HTERT RPE-1 (cell line): ENCODE results near the gene PPP1R27.

Source experiments
- in situ Hi-C: fragments of 300-500 bp; cut with MboI; formaldehyde crosslinking; loops from 4 replicates; pipeline ENCODE4 v1.14.3; 2020; ENCODE audit warnings: low sequenced_read_pairs

The PPP1R27 gene

DNA sequence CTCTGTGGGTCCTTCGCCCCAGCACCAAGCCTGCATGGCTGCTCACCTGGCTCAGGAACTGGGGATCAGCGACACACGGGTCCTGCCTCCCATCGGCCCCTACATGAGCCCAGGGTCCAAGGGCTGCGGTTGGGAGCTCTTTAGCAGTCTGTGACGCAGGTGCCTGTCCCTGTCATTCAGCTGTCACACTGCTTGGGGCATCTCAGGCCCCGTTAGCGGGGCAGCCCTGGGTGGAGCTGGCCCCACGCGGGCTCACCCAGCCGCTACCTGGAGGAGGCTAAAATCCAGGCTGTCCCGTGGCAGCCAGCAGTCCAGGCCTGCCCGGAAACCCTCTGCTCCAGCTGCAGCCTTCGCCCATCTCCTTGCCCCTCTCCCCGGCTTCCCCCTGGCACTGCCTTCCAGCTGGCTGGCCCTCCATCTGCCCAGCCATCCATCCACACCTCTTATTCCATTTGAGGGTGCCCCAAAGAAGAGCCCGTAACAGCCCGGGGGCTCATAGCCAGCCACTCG lies 27.6 kb downstream of the PPP1R27 start:
- in situ Hi-C loops = no loop called here

DNA sequence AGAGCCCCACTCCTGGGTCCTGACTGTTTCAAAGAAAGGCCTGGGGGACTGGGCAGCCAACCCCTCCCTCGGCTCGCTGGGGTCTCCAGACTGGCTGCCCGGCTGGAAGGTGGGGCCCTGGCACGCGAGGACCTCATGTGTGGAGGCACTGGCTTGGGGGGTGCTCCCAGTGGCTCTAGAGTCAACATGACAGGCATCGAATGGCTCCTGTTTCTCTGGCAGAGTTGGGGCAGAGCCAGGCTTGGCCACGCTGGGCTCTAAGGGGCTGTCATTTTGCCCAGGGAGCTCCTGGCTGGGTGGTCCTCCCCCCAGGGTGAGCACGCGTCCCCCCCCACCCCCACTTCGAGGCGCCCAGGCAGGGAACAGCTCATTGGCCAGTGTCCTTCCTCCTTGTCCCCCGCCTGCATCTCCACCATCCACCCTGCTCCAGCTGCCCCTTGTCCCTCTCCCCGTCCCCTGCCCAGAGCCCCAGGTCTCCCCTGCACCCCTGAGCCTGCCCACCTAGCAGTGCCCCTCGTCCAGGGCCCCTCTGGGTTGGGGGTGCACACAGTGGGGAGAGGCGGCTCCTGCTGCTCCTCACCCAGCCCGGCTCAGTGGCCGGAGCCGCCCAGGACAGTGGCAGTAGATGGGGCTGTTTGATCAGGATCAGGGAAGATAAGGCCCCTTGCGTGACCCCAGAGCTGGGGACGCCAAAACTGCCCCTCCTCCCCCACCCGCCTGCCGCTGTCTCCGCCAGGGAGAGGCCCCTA lies 28.2 kb downstream of the PPP1R27 start:
- in situ Hi-C loops = no loop called here

DNA sequence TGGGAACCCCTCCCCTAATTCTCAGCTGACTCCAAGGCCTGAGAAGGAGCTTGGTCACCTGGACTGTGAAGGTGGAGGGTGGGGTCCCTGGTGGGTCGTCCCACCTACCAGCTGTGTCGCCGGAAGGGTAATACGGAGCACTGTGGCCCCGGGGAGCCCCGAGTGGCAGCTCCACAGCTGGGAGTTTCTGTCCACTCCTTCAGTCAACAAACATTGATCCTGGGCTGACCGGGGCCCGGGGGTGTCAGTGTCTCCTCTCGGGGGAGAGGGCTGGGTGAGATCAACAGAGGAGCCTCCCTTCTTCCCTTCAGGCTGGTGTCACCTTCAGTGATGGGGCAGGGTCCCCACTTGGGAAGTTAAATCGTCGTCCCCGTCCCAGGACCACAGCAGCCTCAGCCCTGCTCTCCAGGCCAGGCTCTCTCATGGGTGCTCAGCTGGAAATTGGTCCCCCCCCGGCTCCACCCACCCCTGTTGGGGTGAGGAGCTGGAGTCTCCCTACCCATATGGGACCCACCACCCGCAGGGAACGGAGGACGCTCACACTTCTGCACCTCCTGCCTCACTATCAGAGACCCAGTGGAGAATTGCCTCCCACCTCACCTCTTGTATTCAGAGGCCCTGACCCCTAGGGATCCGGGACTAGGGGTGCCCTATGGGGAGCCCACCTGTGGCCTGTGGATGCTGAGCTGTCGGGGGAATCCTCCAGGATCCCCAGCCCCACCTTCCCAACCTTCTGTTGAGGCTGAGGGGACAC lies 29.0 kb downstream of the PPP1R27 start:
- in situ Hi-C loops = no loop called here

DNA sequence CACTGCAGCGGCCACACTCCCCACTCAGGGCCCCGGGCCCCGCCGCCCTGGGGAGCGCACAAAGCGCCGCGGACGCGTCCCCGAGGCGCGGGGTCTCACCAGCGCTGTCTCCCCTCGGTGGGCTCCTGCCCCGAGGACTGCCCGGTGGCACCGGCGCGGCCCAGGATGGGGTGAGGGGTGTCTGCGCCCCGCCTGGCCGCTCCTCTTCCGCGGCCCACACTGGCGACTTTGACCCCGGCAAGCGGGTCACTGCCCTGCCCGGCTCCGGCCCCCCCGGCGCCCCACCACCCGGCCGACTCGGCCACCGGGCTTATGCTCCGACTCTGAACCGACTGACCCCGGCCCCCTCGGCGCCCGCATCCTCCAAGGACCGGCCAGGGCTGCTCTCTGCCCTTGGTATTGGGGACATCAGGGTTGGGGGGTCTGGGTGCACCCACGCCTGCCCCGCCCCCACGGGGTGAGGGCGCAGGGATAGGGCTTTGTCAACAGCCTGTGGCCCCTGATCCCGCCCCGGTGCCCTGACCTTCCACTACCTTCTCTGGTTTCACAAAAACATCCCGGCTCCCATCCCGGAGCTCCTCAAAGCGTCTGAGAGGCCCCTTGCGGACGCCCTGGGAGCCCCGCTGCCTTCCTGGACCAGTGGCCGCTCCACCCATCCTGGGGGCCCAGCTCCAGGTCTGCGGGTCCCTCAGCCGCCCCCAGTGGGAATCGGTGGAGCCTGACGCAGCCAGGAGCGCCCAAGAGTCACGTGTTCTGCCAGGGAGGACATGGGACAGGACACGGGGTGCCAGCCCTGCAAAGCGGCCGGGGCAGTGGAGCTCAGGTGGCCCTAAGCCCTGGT lies 30.1 kb downstream of the PPP1R27 start:
- in situ Hi-C loops = no loop called here

DNA sequence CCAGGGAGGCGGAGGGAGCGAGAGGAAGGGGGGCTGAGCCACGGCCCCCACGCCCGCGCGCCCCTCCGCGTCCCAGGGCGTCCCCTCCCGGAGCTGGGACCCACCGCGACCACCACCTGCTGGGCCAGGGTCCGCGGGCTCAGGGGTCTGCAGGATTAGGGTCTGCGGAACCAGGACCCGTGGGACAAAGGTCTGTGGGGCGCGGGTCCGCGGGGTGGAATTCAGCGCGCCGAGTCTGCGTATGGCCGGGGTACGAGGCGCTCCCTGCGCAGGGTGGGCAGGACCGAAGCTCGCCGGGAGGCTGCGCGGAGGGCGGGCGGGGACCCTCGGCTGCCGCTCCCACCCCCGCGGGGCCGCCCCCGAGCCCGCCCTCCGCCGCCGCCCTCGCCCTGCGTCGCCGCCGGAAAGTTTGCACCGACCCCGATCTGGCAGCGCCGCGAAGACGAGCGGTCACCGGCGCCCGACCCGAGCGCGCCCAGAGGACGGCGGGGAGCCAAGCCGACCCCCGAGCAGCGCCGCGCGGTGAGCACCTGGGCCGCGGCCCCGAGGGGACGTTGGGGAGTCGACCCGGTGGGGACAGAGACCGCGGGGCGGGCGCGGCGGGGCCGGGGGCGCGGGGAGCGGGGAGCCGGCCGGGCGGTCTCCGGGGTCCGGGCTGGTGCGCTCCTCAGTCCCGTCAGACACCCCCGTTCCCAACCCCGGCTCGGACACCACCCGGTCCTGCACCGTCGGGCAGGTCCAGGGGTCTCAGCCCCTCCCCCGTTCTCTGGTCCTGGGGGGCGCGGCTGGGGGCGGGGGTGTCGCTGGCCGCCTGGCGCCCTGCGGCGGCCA lies 30.9 kb downstream of the PPP1R27 start, which contains the start of gene GCGR:
Gene GCGR (plus strand): TSS at position 423 of the 831 bp plus-strand sequence. CDS start 4,869 bp downstream, outside the sequence.
- in situ Hi-C loops = no loop called here

DNA sequence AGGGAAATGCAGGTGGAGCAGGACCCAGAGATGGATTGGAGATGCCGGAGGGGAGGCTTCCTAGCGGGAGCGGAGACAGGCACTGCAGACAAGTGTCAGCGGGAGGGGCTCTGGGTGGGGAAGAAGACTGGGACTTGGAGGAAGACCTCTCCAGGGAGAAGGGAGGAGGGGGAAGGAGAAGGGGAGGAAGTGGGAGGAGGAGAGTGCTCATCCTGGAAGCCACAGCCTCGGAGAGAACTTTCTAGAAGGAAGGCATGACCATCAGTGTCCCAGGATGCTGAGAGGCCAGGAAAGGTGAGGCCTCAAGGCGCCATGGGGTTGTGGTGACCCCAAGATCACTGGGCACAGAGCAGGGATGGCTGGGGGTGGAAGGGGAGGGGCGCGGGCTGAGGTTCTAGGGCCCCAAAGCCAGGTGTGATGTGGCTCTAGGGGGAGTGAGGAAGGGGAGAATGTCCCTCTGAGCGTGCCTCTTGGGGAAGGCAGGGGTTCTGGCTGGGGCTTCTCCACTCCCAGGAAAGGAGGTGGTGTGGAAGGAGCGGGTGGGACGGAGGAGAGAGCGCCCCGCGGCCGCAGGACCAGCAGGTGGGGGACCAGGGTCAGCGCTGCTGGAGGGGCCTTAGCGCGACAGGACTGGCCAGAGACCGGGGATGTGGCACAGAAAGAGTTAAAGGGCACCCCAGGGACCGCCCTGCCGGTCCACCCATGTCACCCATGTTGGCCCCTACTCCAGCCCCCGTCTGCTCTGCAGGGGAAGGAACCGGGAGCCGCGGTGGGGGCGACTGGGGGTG lies 31.8 kb downstream of the PPP1R27 start:
- in situ Hi-C loops = no loop called here

DNA sequence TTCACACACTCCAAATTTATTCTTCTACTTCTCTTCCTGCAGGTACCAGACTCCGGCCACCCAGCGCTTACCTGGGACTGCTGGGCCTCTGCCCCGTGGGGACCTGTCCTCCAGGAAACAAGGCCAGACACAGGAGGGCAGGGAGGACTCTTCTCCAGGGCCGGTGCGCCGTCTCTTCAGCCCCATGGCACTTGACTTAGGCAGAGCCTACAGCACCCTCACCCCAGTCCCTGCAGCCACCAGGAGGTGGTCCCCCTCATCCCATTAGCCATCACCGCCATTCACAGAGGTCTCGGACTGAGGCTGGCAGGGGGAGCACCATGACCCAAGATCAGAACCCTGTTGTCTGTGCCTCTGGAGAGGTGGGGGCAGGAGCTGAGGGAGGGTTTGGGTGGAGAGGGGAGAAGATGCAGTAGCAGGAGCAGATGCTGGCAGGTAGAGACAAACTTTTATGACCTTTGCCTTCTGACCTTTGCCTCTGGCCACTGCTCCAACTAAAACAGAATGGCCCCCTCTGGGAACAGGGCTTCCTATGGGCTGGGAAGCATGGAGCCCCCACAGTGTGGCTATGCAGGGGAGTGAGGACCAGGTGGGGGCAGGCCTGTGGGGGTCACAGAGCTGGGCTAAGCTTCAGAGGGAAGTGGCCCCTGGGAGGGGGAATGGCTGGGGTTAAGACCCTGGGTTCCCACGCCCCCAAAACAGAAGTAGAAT lies 32.6 kb downstream of the PPP1R27 start:
- in situ Hi-C loops = no loop called here

DNA sequence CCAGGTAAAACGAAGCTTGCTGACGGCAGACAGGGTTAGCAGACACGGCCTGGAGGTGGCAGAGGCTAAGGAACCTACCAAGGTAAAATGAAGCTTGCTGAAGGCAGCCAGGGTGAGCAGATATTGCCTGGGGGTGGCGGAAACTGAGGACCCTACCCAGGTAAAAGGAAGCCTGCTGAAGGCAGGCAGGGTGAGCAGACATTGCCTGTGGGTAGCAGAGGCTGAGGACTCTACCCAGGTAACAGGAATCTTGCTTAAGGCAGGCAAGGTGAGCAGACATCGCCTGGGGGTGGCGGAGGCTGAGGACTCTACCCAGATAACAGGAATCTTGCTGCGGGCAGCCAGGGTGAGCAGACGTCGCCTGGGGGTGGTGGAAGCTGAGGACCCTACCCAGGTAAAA lies 33.5 kb downstream of the PPP1R27 start:
- in situ Hi-C loops = no loop called here

DNA sequence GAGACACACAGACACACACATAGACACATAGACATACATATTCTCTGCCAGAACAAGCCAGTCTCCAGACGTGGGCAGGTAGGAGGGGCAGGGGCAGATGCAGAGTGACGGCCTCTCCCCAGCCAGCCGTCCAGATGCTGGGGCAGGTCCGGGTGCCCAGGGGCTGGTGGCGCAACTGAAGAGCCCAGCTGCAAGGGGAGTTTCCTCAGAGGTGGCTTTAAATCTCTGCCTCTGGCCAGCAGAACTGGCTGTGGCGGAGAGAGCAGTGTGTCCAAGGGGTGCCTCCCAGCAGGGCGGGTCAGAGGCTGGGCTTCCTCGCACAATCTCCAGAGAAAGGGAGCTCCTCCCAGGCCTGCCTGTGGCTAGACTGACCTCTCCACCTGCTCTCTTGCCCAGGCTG lies 40.3 kb downstream of the PPP1R27 start:
- in situ Hi-C loops = no loop called here

DNA sequence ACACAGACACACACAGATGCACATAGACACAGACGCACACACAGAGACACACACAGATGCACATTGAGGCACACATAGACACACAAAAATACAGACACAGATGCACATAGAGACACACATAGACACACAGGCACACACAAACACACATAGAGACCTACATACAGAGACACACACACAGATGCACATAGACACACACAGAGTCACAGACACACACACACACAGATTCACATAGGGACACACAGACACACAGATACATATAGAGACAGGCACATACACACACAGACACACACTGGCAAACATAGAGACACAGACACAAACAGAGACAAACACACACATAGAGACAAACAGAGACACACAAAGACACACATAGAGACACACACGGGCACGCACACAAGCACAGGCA lies 40.8 kb downstream of the PPP1R27 start:
- in situ Hi-C loops = no loop called here

DNA sequence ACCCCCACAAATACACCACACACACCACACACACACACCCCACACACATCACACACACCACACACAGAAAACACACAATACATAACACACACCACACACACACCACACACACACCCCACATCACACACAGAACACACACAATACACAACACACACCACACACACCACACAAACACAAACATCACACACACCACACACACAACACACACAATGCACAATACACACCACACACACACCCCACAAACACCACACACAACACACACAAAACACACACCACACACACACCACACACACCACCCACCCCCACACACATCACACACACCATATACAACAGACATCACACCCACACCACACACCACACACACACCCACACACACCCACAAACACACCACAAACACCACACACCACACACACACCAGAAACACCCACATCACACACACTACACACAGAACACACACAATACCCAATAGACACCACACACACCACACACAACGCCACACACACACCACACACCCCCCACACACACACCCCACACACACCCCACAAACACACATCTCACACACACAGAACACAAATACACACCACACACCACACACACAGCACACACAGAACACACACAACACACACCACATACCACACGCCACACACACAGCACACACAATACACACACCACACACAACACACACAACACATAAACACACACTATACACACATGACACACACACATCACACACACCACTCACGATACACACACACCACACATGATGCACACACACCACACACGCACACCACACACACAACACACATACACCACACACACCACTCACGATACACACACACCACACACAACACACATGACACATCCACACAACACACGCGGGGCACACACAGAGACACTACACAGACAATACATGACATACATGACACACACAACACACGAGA lies 41.9 kb downstream of the PPP1R27 start:
- in situ Hi-C loops = no loop called here
